Bronchial epithelial cell (primary cell): ENCODE data around the gene CHPF. TPM values are rescaled to one million over a fixed set of nuclear protein-coding genes. Genes with fewer than 3 reads are reported as not detected.

Experiments
- DNase-seq: peaks from one replicate; pipeline ENCODE4 v3.0.0-alpha.2; 2010; ENCODE audit warnings: low read depth
- FAIRE-seq: peaks from 2 replicates; lab custom pipeline; 2011; peaks lifted over from hg19 to GRCh38; lab: Jason Lieb, UNC
- H3K27me3 ChIP-seq: 2 replicates; pipeline ENCODE4 v1.5.1; 2011; ENCODE audit warnings: low read length; ENCODE audit not compliant: control insufficient read depth, insufficient read depth
- H3K36me3 ChIP-seq: 2 replicates; pipeline ENCODE4 v1.5.1; 2011; ENCODE audit warnings: low read length; ENCODE audit not compliant: control insufficient read depth, insufficient read depth
- H3K4me3 ChIP-seq: 2 replicates; pipeline ENCODE4 v1.5.1; 2011; ENCODE audit warnings: mild to moderate bottlenecking, low read depth, low read length, control low read depth
- total RNA-seq: library from RNA; depleted of rRNA; stranded (reverse); fragments of >200 nt; gene quantifications from 2 replicates; pipeline ENCODE4 v1.2.1, GENCODE V29; 2014
- TF ChIP-seq, protein P1 (sequence below): IDR thresholded peaks from 2 replicates; pipeline ENCODE4 v1.5.1; 2011; ENCODE audit warnings: mild to moderate bottlenecking, moderate library complexity, low read length, control low read depth, inconsistent platforms; ENCODE audit not compliant: insufficient read depth, severe bottlenecking

Gene CHPF
- total RNA-seq, 1 donor from 2014 or later, result 52.7 TPM

DNA sequence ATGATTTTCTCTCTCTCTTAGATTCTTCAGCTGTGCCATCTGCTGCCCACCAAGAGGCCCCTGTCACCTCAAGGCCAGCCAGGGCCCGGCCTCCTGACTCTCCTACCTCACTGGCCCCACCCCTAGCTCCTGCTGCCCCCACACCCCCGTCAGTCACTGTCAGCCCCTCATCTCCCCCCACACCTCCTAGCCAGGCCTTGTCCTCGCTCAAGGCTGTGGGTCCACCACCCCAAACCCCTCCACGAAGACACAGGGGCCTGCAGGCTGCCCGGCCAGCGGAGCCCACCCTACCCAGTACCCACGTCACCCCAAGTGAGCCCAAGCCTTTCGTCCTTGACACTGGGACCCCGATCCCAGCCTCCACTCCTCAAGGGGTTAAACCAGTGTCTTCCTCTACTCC is 54.3 kb downstream of the CHPF start:
- H3K27me3 ChIP-seq, result peaks cover 22% of the 10 kb centered on the region
- no peak overlapping the region for H3K4me3 ChIP-seq
- TF ChIP-seq, protein P1, sequence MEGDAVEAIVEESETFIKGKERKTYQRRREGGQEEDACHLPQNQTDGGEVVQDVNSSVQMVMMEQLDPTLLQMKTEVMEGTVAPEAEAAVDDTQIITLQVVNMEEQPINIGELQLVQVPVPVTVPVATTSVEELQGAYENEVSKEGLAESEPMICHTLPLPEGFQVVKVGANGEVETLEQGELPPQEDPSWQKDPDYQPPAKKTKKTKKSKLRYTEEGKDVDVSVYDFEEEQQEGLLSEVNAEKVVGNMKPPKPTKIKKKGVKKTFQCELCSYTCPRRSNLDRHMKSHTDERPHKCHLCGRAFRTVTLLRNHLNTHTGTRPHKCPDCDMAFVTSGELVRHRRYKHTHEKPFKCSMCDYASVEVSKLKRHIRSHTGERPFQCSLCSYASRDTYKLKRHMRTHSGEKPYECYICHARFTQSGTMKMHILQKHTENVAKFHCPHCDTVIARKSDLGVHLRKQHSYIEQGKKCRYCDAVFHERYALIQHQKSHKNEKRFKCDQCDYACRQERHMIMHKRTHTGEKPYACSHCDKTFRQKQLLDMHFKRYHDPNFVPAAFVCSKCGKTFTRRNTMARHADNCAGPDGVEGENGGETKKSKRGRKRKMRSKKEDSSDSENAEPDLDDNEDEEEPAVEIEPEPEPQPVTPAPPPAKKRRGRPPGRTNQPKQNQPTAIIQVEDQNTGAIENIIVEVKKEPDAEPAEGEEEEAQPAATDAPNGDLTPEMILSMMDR, result no peak
- no peak for FAIRE-seq
- no peak for DNase-seq
- no peaks in the 10 kb centered on the region for H3K36me3 ChIP-seq

Other genes starting within 250 kb of the CHPF start
- 0.13 and 1.3 TPM in 2 replicates for gene PTPRN, start 234.4 kb downstream of the CHPF start, total RNA-seq
- not detected in 2 replicates for gene RESP18, start 211.1 kb downstream of the CHPF start, total RNA-seq
- gene DNPEP, start 155.9 kb downstream of the CHPF start, total RNA-seq, result 50.8 and 60.4 TPM in 2 replicates
- not detected in 2 replicates for gene DES, start 125.4 kb downstream of the CHPF start, total RNA-seq
- 1.8 and 2.4 TPM in 2 replicates for gene SPEG, start 109.0 kb downstream of the CHPF start, total RNA-seq
- gene GMPPA, start 44.9 kb downstream of the CHPF start, total RNA-seq, result 40.3 and 49.0 TPM in 2 replicates
- gene ASIC4, start 29.3 kb downstream of the CHPF start, total RNA-seq, result under 0.01 and 0.53 TPM in 2 replicates
- under 0.01 and 0.13 TPM in 2 replicates for gene TMEM198, start 219 bp upstream of the CHPF start, total RNA-seq
- gene OBSL1, start 27.7 kb upstream of the CHPF start, total RNA-seq, result 9.2 and 15.2 TPM in 2 replicates
- under 0.01 and 0.13 TPM in 2 replicates for gene INHA, start 28.5 kb upstream of the CHPF start, total RNA-seq
- gene STK11IP, start 54.0 kb upstream of the CHPF start, total RNA-seq, result 11.3 and 16.9 TPM in 2 replicates
- gene SLC4A3, start 83.8 kb upstream of the CHPF start, total RNA-seq, result 1.6 and 3.6 TPM in 2 replicates